ENCODE results near the gene TGFB2. TPM values are rescaled to one million over a fixed set of nuclear protein-coding genes. Genes with fewer than 3 reads are reported as not detected.

The TGFB2 gene
- polyA plus RNA-seq, 1 donor from 2014 or later = 0.10 TPM

GRCh38 chr1:218305472-218306064 lies 39.6 kb upstream of the TGFB2 start:
- no peaks in the 10 kb centered on the region for H3K9me3 ChIP-seq (ENCODE audit: low read length)
- no peaks in the 10 kb centered on the region for H3K9me2 ChIP-seq (ENCODE audit: insufficient read depth, low read length)
- no peak overlapping the region for H3K4me3 ChIP-seq (ENCODE audit: low read length)
- H3K4me2 ChIP-seq (ENCODE audit: low read length) = no peak overlapping the region
- H3K79me2 ChIP-seq (replicated peaks; ENCODE audit: insufficient read depth, low read length) = no peaks in the 10 kb centered on the region
- H3F3A ChIP-seq (ENCODE audit: insufficient read depth, low read length, poor library complexity, severe bottlenecking) = no peaks in the 10 kb centered on the region
- TF ChIP-seq REST (IDR thresholded peaks at IDR 0.05; ENCODE audit: borderline replicate concordance) (no peak), SMC3 (conservative IDR thresholded peaks at IDR 0.05; ENCODE audit: poor library complexity) (no peak), POLR2AphosphoS5 (IDR thresholded peaks at IDR 0.05) (no peak), RAD21 (conservative IDR thresholded peaks at IDR 0.05) (no peak), CTCF (IDR thresholded peaks at IDR 0.05; ENCODE audit: poor library complexity, severe bottlenecking) (no peak), MXI1 (conservative IDR thresholded peaks at IDR 0.05; ENCODE audit: poor library complexity, severe bottlenecking) (no peak), TAF1 (IDR thresholded peaks at IDR 0.05; ENCODE audit: low read depth) (no peak), EP300 (conservative IDR thresholded peaks at IDR 0.05; ENCODE audit: poor library complexity, severe bottlenecking) (no peak), EZH2 (IDR thresholded peaks at IDR 0.05; ENCODE audit: borderline replicate concordance, insufficient read depth, low read length, poor library complexity, severe bottlenecking) (no peak)
- H3K36me3 ChIP-seq (ENCODE audit: insufficient read depth, low read length) = peaks cover 3% of the 10 kb centered on the region
- no peaks in the 10 kb centered on the region for H4K20me1 ChIP-seq (ENCODE audit: insufficient read depth)
- no peaks in the 10 kb centered on the region for H3K27me3 ChIP-seq (ENCODE audit: insufficient read depth, low read depth, low read length)
- H3K9ac ChIP-seq (ENCODE audit: low read length) = no peak overlapping the region
- no peak overlapping the region for H2AFZ ChIP-seq (ENCODE audit: low read depth, low read length)
- no peak overlapping the region for H3K27ac ChIP-seq (ENCODE audit: low read length)

- Histone ChIP-seq H3K9me3 (ENCODE audit: low read length) (no peaks in the 10 kb centered on the region), H3K27me3 (ENCODE audit: insufficient read depth, low read depth, low read length) (no peaks in the 10 kb centered on the region), H4K20me1 (ENCODE audit: insufficient read depth) (no peaks in the 10 kb centered on the region), H3F3A (ENCODE audit: insufficient read depth, low read length, poor library complexity, severe bottlenecking) (no peaks in the 10 kb centered on the region), H3K79me2 (replicated peaks; ENCODE audit: insufficient read depth, low read length) (no peaks in the 10 kb centered on the region), H3K36me3 (ENCODE audit: insufficient read depth, low read length) (no peaks in the 10 kb centered on the region), H3K27ac (ENCODE audit: low read length) (no peak overlapping the region), H3K9ac (ENCODE audit: low read length) (no peak overlapping the region), H3K4me2 (ENCODE audit: low read length) (no peak overlapping the region), H2AFZ (ENCODE audit: low read depth, low read length) (no peak overlapping the region), H3K4me3 (ENCODE audit: low read length) (no peak overlapping the region), H3K9me2 (ENCODE audit: insufficient read depth, low read length) (no peaks in the 10 kb centered on the region)
- no peak for TF ChIP-seq REST (IDR thresholded peaks at IDR 0.05; ENCODE audit: borderline replicate concordance)
- TF ChIP-seq RAD21 (conservative IDR thresholded peaks at IDR 0.05) = no peak
- TF ChIP-seq MXI1 (conservative IDR thresholded peaks at IDR 0.05; ENCODE audit: poor library complexity, severe bottlenecking) = no peak
- no peak for TF ChIP-seq TAF1 (IDR thresholded peaks at IDR 0.05; ENCODE audit: low read depth)
- no peak for TF ChIP-seq SMC3 (conservative IDR thresholded peaks at IDR 0.05; ENCODE audit: poor library complexity)
- no peak for TF ChIP-seq EZH2 (IDR thresholded peaks at IDR 0.05; ENCODE audit: borderline replicate concordance, insufficient read depth, low read length, poor library complexity, severe bottlenecking)
- TF ChIP-seq CTCF (IDR thresholded peaks at IDR 0.05; ENCODE audit: poor library complexity, severe bottlenecking) = no peak
- TF ChIP-seq POLR2AphosphoS5 (IDR thresholded peaks at IDR 0.05) = no peak
- TF ChIP-seq EP300 (conservative IDR thresholded peaks at IDR 0.05; ENCODE audit: poor library complexity, severe bottlenecking) = no peak
Measured at GRCh38 chr1:218312509-218312908, 32.6 kb upstream of the TGFB2 start.

Data from neural cell (in vitro differentiated cells).